NB4 (cell line): ENCODE results near the gene LHX4.

Source experiments
- MAX ChIP-seq: IDR thresholded peaks from 2 replicates; pipeline ENCODE4 v1.6.1; 2011; ENCODE audit warnings: low read depth, low read length
- MYC ChIP-seq: IDR thresholded peaks from 2 replicates; pipeline ENCODE4 v1.6.1; 2011; ENCODE audit warnings: low read depth, low read length
- POLR2A ChIP-seq: IDR thresholded peaks from 2 replicates; pipeline ENCODE4 v1.6.1; 2011; ENCODE audit warnings: mild to moderate bottlenecking; ENCODE audit not compliant: insufficient read length; ENCODE audit errors: extremely low read depth
- TF ChIP-seq, protein P1 (sequence below): IDR thresholded peaks from one replicate; pipeline ENCODE4 v1.5.1; 2012; ENCODE audit warnings: low read depth, low read length

DNA sequence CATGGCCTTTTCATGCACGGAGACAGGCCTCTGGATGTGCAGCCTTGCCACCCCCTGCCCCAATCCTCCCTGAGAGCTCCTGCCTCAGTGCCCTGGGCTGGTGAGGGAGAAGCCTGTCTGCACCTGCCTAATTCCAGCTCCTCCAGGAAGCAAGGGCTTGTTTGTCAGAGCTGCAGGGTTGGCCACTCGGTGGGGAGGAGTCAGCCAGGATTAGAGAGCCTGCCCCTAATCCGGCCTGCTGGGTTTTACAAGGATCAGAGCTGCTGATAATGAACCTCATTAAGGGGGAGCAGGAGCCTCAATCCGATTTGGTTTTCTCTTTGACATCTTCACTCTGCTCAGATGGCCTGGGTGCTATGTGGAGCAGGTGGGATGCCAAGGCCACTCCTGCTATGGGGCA, 31.9 kb upstream of the LHX4 start:
- TF ChIP-seq, protein P1, sequence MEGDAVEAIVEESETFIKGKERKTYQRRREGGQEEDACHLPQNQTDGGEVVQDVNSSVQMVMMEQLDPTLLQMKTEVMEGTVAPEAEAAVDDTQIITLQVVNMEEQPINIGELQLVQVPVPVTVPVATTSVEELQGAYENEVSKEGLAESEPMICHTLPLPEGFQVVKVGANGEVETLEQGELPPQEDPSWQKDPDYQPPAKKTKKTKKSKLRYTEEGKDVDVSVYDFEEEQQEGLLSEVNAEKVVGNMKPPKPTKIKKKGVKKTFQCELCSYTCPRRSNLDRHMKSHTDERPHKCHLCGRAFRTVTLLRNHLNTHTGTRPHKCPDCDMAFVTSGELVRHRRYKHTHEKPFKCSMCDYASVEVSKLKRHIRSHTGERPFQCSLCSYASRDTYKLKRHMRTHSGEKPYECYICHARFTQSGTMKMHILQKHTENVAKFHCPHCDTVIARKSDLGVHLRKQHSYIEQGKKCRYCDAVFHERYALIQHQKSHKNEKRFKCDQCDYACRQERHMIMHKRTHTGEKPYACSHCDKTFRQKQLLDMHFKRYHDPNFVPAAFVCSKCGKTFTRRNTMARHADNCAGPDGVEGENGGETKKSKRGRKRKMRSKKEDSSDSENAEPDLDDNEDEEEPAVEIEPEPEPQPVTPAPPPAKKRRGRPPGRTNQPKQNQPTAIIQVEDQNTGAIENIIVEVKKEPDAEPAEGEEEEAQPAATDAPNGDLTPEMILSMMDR: no peak
- no peak for TF ChIP-seq POLR2A
- no peak for TF ChIP-seq MAX
- no peak for TF ChIP-seq MYC
